Neural cell (in vitro differentiated cells): ENCODE data around the gene RHOA. TPM values are rescaled to one million over a fixed set of nuclear protein-coding genes. Genes with fewer than 3 reads are reported as not detected.

Source experiments
- H2AFZ ChIP-seq: fragments of 200-600, 300-800 bp; sonication (generic), shearing (Covaris generic); 2 replicates; pipeline ENCODE4 v1.6.0; 2014; ENCODE audit warnings: low read depth, mild to moderate bottlenecking, antibody characterized with exemption, low read length, moderate library complexity
- H3F3A ChIP-seq: fragments of 200-600 bp; shearing (Covaris generic); 2 replicates; pipeline ENCODE4 v1.6.1; 2016; ENCODE audit warnings: mild to moderate bottlenecking, moderate library complexity, mixed read lengths, antibody characterized with exemption, low read length; ENCODE audit not compliant: insufficient read depth, poor library complexity, severe bottlenecking
- H3K27ac ChIP-seq: fragments of 200-600, 300-800 bp; sonication (generic), shearing (Covaris generic); 2 replicates; pipeline ENCODE4 v1.5.1; 2014; ENCODE audit warnings: mild to moderate bottlenecking, low read length, moderate library complexity
- H3K27me3 ChIP-seq: fragments of 300-800, 200-600 bp; sonication (generic), shearing (Covaris generic); 2 replicates; pipeline ENCODE4 v1.6.0; 2014; ENCODE audit warnings: mild to moderate bottlenecking, low read depth, low read length, moderate library complexity; ENCODE audit not compliant: insufficient read depth
- H3K36me3 ChIP-seq: fragments of 300-800, 200-600 bp; sonication (generic), shearing (Covaris generic); 2 replicates; pipeline ENCODE4 v1.5.1; 2014; ENCODE audit warnings: mild to moderate bottlenecking, antibody characterized with exemption, low read length, moderate library complexity; ENCODE audit not compliant: insufficient read depth
- H3K4me2 ChIP-seq: fragments of 300-800, 200-600 bp; sonication (generic), shearing (Covaris generic); 2 replicates; pipeline ENCODE4 v1.6.0; 2014; ENCODE audit warnings: mild to moderate bottlenecking, low read length
- H3K4me3 ChIP-seq: fragments of 300-800, 200-600 bp; sonication (generic), shearing (Covaris generic); 2 replicates; pipeline ENCODE4 v1.5.1; 2014; ENCODE audit warnings: mild to moderate bottlenecking, low read length, moderate library complexity
- H3K79me2 ChIP-seq: fragments of 200-600 bp; shearing (Covaris generic); replicated peaks from 2 replicates; pipeline ENCODE4 v1.6.0; 2014; ENCODE audit warnings: mild to moderate bottlenecking, low read length, moderate library complexity; ENCODE audit not compliant: insufficient read depth
- H3K9ac ChIP-seq: fragments of 300-800, 200-600 bp; sonication (generic), shearing (Covaris generic); 2 replicates; pipeline ENCODE4 v1.6.1; 2016; ENCODE audit warnings: mild to moderate bottlenecking, low read length, mixed read lengths
- H3K9me2 ChIP-seq: fragments of 200-600 bp; shearing (Covaris generic); 2 replicates; pipeline ENCODE4 v1.6.1; 2016; ENCODE audit warnings: mild to moderate bottlenecking, low read length, mixed read lengths; ENCODE audit not compliant: insufficient read depth
- H3K9me3 ChIP-seq: fragments of 200-600, 300-800 bp; sonication (generic), shearing (Covaris generic); 2 replicates; pipeline ENCODE4 v1.6.1; 2016; ENCODE audit warnings: mild to moderate bottlenecking, mixed run types, low read length, moderate library complexity, mixed read lengths
- H4K20me1 ChIP-seq: fragments of 200-600 bp; shearing (Covaris generic); 2 replicates; pipeline ENCODE4 v1.6.1; 2016; ENCODE audit warnings: mild to moderate bottlenecking, mixed run types; ENCODE audit not compliant: insufficient read depth
- CTCF ChIP-seq: fragments of 450-650 bp; IDR thresholded peaks from 2 replicates; pipeline ENCODE4 v1.5.1; 2014; ENCODE audit warnings: antibody characterized with exemption, mild to moderate bottlenecking, moderate library complexity; ENCODE audit not compliant: poor library complexity, severe bottlenecking
- EP300 ChIP-seq: fragments of 450-650 bp; conservative IDR thresholded peaks from 2 replicates; pipeline ENCODE4 v1.6.1; 2014; ENCODE audit warnings: antibody characterized with exemption, mild to moderate bottlenecking, moderate library complexity; ENCODE audit not compliant: poor library complexity, severe bottlenecking
- EZH2 ChIP-seq: fragments of 200-600, 300-800 bp; shearing (Covaris generic), sonication (generic); IDR thresholded peaks from 2 replicates; pipeline ENCODE4 v1.6.1; 2014; ENCODE audit warnings: antibody characterized with exemption, low read length, borderline replicate concordance, mild to moderate bottlenecking; ENCODE audit not compliant: insufficient read depth, poor library complexity, severe bottlenecking
- MXI1 ChIP-seq: fragments of 450-650 bp; conservative IDR thresholded peaks from 2 replicates; pipeline ENCODE4 v1.6.1; 2014; ENCODE audit warnings: antibody characterized with exemption, mild to moderate bottlenecking; ENCODE audit not compliant: poor library complexity, severe bottlenecking
- POLR2AphosphoS5 ChIP-seq: IDR thresholded peaks from 2 replicates; pipeline ENCODE4 v1.6.1; 2012
- RAD21 ChIP-seq: fragments of 450-650 bp; conservative IDR thresholded peaks from 2 replicates; pipeline ENCODE4 v1.6.1; 2014; ENCODE audit warnings: antibody characterized with exemption, mild to moderate bottlenecking, moderate library complexity
- REST ChIP-seq: IDR thresholded peaks from 2 replicates; pipeline ENCODE4 v1.6.1; 2012; ENCODE audit warnings: borderline replicate concordance
- SMC3 ChIP-seq: fragments of 450-650 bp; conservative IDR thresholded peaks from 2 replicates; pipeline ENCODE4 v1.6.1; 2014; ENCODE audit warnings: antibody characterized with exemption, mild to moderate bottlenecking, moderate library complexity; ENCODE audit not compliant: poor library complexity
- TAF1 ChIP-seq: IDR thresholded peaks from 2 replicates; pipeline ENCODE4 v1.6.1; 2012; ENCODE audit warnings: low read depth
- polyA plus RNA-seq: library from polyadenylated mRNA; depleted of rRNA; stranded (reverse); fragments of >200 nt; gene quantifications from 2 replicates; pipeline ENCODE4 v1.2.3, GENCODE V29; 2014

Gene RHOA
- polyA plus RNA-seq, 1 donor from 2014 or later: 159 TPM

- Histone ChIP-seq H3K36me3 (no peaks in the 10 kb centered on the region), H3K4me2 (no peak overlapping the region), H3K9me2 (no peaks in the 10 kb centered on the region)
Measured at GRCh38 chr3:49427586-49427985, 15.8 kb upstream of the RHOA start.

GRCh38 chr3:49424816-49425215 is 13.0 kb upstream of the RHOA start:
- Histone ChIP-seq H3K79me2 (no peaks in the 10 kb centered on the region), H3K4me3 (no peak overlapping the region), H3K27me3 (no peaks in the 10 kb centered on the region), H4K20me1 (no peaks in the 10 kb centered on the region), H3K9ac (no peak overlapping the region), H3F3A (no peaks in the 10 kb centered on the region), H2AFZ (no peak overlapping the region), H3K36me3 (no peaks in the 10 kb centered on the region), H3K9me2 (no peaks in the 10 kb centered on the region), H3K4me2 (no peak overlapping the region), H3K27ac (no peak overlapping the region), H3K9me3 (no peaks in the 10 kb centered on the region)
- no peak for TF ChIP-seq SMC3
- no peak for TF ChIP-seq MXI1
- TF ChIP-seq EZH2: no peak
- TF ChIP-seq EP300: no peak
- TF ChIP-seq REST: no peak
- no peak for TF ChIP-seq CTCF
- no peak for TF ChIP-seq RAD21
- no peak for TF ChIP-seq POLR2AphosphoS5
- TF ChIP-seq TAF1: no peak

More at GRCh38 chr3:49427586-49427985, 15.8 kb upstream of the RHOA start:
- no peak for TF ChIP-seq CTCF
- Histone ChIP-seq H3F3A (no peaks in the 10 kb centered on the region), H2AFZ (no peak overlapping the region), H3K9me3 (no peaks in the 10 kb centered on the region), H3K27ac (no peak overlapping the region), H3K79me2 (no peaks in the 10 kb centered on the region), H4K20me1 (no peaks in the 10 kb centered on the region), H3K9ac (no peak overlapping the region), H3K4me3 (no peak overlapping the region), H3K27me3 (no peaks in the 10 kb centered on the region)
